Ishikawa (cell line): ENCODE data around the gene DYNLL1.

Experiments
- CEBPB ChIP-seq: IDR thresholded peaks from 2 replicates; pipeline ENCODE4 v1.6.1; 2012
- CREB1 ChIP-seq: IDR thresholded peaks from 2 replicates; pipeline ENCODE4 v1.6.1; 2012; ENCODE audit warnings: low read depth
- EGR1 ChIP-seq: IDR thresholded peaks from 2 replicates; pipeline ENCODE4 v1.6.1; 2012
- EP300 ChIP-seq: IDR thresholded peaks from 2 replicates; pipeline ENCODE4 v1.6.1; 2012; ENCODE audit warnings: borderline replicate concordance
- FOXM1 ChIP-seq: IDR thresholded peaks from 2 replicates; pipeline ENCODE4 v1.6.1; 2012; ENCODE audit warnings: low read depth, borderline replicate concordance
- MAX ChIP-seq: IDR thresholded peaks from 2 replicates; pipeline ENCODE4 v1.6.1; 2012
- NFIC ChIP-seq: IDR thresholded peaks from 2 replicates; pipeline ENCODE4 v1.6.1; 2012
- RAD21 ChIP-seq: IDR thresholded peaks from 2 replicates; pipeline ENCODE4 v1.6.1; 2012; ENCODE audit warnings: low read depth
- REST ChIP-seq: IDR thresholded peaks from 2 replicates; pipeline ENCODE4 v1.6.1; 2012; ENCODE audit warnings: low read depth, mild to moderate bottlenecking
- TAF1 ChIP-seq: IDR thresholded peaks from 2 replicates; pipeline ENCODE4 v1.6.1; 2012; ENCODE audit warnings: low read depth, mild to moderate bottlenecking
- TCF12 ChIP-seq: IDR thresholded peaks from 2 replicates; pipeline ENCODE4 v1.6.1; 2012; ENCODE audit warnings: low read depth
- TEAD4 ChIP-seq: IDR thresholded peaks from 2 replicates; pipeline ENCODE4 v1.6.1; 2012
- USF1 ChIP-seq: IDR thresholded peaks from 2 replicates; pipeline ENCODE4 v1.6.1; 2012
- YY1 ChIP-seq: IDR thresholded peaks from 2 replicates; pipeline ENCODE4 v1.6.1; 2012; ENCODE audit warnings: low read depth
- ZBTB7A ChIP-seq: IDR thresholded peaks from 2 replicates; pipeline ENCODE4 v1.6.1; 2012; ENCODE audit warnings: low read depth

The DYNLL1 gene

GRCh38 chr12:120466560-120467315, 29.2 kb upstream of the DYNLL1 start:
- TF ChIP-seq RAD21 (peak; percentile 30; the same call in 1 of the 2 replicates), TEAD4 (no peak), NFIC (no peak)

GRCh38 chr12:120467439-120467838, 28.5 kb upstream of the DYNLL1 start:
- TF ChIP-seq EGR1 (no peak), YY1 (no peak), USF1 (no peak), TCF12 (no peak), NFIC (no peak), RAD21 (no peak), TAF1 (no peak), FOXM1 (no peak), EP300 (no peak), CEBPB (no peak), REST (no peak), TEAD4 (no peak), CREB1 (no peak)

- TF ChIP-seq ZBTB7A (no peak), TAF1 (no peak), TCF12 (no peak), MAX (no peak), EGR1 (no peak)
Observed at GRCh38 chr12:120468325-120468820, 27.5 kb upstream of the DYNLL1 start.

- TF ChIP-seq MAX: no peak
- TF ChIP-seq RAD21: no peak
- no peak for TF ChIP-seq TEAD4
- no peak; the same call in 1 of the 2 replicates for TF ChIP-seq TAF1
- no peak for TF ChIP-seq EP300
- no peak for TF ChIP-seq FOXM1
- no peak for TF ChIP-seq TCF12
Observed at GRCh38 chr12:120468821-120469449, 27.0 kb upstream of the DYNLL1 start.

- peak; percentile 17; the same call in 1 of the 2 replicates for TF ChIP-seq RAD21
- TF ChIP-seq MAX: peak; percentile 93
- TF ChIP-seq TAF1: peak; percentile 65; the same call in 1 of the 2 replicates
- peak; percentile 30; the same call in 1 of the 2 replicates for TF ChIP-seq TCF12
- no peak for TF ChIP-seq NFIC
- TF ChIP-seq USF1: no peak
- TF ChIP-seq YY1: peak; percentile 9; the same call in 1 of the 2 replicates
Observed at GRCh38 chr12:120469450-120470149, 26.3 kb upstream of the DYNLL1 start, which contains the start of gene SRSF9. Gene SRSF9 (minus strand): TSS chr12:120469748. CDS start chr12:120469609, 139 bp downstream.

- TF ChIP-seq CEBPB: no peak
- no peak for TF ChIP-seq REST
- no peak for TF ChIP-seq TEAD4
- TF ChIP-seq RAD21: no peak
- TF ChIP-seq FOXM1: no peak
- no peak for TF ChIP-seq EP300
- no peak for TF ChIP-seq NFIC
- no peak for TF ChIP-seq MAX
- TF ChIP-seq TCF12: no peak
- no peak for TF ChIP-seq TAF1
- no peak for TF ChIP-seq USF1
Observed at GRCh38 chr12:120470150-120470784, 25.6 kb upstream of the DYNLL1 start.
